GM21526 (cell line): Measurements from ENCODE around the gene LZTS2.

Source experiments
- ATAC-seq: cut with Tn5 transposase; IDR thresholded peaks from one replicate; pipeline ENCODE4 v1.9.1; 2021; ENCODE audit warnings: moderate library complexity; ENCODE audit not compliant: unreplicated experiment, low FRiP score

The LZTS2 gene

DNA sequence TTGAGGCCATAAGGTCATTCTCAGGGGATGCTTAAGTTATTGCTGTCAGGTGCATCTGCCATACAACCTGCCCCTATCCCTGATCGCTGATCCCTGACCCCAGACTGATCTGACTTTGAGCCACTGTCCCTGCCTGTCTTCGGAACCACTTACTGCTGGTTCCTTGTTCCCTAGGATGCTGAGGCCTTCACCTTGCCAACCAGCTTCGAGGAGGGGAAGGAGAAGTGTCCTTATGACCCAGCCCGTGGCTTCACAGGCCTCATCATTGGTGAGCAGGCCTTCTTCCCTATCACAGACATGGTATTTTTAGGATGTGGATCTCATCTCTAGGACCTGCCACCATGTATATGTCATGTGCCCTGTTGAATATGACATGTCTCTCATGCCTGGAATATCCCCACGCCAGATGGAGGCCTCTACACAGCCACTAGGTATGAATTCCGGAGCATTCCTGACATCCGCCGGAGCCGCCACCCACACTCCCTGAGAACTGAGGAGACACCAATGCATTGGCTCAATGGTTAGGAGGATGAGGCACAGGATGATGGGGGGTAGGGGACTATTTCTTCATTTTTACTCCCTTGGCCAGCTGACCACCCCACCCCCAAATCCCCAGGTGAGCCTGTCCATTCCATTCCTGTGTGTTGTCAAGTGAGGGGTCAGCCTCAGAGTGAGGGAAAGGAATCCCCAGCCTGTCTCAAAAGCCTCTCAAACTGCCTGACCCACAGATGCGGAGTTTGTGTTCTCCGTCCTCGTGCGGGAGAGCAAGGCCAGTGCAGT, 21.3 kb upstream of the LZTS2 start:
- ATAC-seq, result no peak

DNA sequence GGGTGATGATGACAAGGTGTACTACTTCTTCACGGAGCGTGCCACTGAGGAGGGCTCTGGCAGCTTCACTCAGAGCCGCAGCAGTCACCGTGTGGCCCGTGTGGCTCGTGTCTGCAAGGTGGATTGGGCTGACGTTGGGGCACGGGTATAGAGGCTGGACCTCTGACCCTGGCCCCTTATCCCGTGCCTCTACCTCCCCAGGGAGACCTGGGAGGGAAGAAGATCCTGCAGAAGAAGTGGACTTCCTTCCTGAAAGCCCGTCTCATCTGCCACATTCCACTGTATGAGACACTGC, 20.8 kb upstream of the LZTS2 start:
- no peak for ATAC-seq

DNA sequence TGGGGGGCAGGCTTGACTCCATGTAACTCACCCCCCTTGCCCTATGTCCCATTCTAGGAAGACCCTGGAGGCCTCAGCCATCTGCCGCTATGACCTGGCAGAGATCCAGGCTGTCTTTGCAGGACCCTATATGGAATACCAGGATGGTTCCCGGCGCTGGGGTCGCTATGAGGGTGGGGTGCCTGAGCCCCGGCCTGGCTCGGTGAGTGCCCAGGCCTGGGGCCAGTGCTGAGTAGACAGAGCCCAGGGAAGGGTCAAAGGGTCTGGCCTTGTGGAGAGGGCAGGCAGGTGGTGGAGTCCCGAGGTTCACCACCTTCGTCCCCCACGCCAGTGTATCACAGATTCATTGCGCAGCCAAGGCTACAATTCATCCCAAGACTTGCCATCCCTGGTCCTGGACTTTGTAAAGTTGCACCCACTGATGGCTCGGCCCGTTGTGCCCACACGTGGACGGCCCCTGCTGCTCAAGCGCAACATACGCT, 19.8 kb upstream of the LZTS2 start:
- no peak for ATAC-seq

DNA sequence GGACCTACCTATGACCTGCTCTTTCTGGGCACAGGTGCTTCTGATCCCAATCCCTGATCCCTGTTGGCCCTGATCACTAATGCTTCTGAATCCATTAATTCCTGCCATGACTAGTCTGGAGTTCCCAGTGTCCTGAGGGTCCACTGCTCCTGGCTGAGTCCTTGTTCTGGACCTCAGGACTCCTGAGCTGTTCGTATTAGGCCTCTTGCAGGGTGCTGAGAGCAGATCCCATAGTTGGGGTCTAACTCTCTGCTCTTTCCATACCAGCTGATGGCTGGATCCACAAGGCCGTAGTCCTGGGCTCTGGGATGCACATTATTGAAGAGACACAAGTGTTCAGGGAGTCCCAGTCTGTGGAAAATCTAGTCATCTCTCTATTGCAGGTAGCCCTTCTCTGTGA, 19.3 kb upstream of the LZTS2 start:
- ATAC-seq, result no peak

DNA sequence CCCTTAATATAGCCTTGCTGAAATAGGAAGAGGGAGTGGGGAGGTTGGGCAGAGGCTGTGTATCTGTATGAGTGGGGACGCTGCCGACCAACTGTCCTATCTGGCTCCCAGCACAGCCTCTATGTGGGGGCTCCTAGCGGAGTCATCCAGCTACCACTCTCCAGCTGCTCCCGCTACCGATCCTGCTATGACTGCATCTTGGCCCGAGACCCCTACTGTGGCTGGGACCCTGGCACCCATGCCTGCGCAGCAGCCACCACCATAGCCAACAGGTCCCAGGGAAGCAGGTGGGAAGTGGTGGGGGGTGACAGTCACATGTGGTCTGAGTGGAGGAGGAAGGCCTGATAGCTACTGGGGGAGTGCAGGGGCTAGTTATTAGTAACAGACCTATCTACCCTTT, 18.9 kb upstream of the LZTS2 start:
- ATAC-seq, result no peak

DNA sequence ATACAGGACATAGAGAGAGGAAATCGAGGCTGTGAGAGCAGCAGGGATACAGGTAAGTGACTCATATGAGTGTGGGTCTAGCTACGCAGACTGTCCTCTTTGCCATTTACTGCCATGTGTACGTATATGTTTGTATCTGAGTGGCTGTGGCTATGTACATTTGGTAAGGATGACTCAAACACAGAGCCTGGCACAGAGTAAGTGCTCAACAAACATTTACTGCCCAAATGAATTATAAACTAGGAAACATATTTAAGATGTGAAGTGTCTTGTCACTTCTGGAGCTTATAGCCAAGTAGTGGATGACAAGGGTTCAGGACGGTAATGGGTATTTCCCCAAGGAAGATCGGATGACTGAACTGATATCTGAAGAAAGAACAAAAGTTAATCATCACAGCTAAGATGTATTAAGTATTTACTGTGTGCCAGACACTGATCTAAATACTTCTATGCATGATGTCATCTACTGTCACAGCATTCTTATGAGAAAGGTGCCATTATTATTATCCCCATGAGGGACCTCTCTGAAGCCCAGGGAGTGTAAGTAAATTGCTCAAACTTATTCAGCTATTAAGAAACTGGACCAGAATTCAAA, 18.3 kb upstream of the LZTS2 start:
- no peak for ATAC-seq

DNA sequence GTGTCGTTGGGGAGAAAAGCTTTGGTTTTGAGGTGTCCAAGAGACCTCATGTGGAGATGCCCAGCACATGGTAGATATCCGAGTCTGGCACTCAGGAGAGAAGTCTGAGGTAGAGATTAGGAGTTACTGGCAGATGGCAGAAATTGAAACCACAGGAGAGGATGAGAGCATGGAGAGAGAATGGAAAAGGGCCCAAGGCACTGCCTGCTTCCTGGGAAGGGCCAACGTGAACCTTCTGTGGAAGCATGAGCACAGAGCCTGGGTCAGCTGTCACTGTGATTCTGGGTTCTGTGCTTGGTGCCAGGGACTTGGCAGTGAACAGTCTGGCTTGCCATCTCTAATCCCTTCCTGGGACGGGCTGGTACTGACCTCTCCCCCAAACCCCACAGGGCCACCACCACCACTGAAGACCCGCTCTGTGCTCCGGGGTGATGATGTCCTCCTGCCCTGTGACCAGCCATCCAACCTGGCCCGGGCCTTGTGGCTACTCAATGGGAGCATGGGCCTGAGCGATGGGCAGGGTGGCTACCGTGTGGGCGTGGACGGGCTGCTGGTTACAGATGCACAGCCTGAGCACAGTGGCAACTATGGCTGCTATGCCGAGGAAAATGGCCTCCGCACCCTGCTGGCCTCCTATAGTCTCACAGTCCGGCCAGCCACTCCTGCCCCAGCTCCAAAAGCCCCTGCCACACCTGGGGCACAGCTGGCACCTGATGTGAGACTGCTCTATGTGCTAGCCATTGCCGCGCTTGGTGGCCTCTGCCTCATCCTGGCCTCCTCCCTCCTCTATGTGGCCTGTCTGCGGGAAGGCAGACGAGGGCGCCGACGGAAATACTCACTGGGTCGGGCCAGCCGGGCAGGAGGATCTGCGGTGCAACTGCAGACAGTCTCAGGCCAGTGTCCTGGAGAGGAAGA, 16.4 kb upstream of the LZTS2 start:
- no peak for ATAC-seq

DNA sequence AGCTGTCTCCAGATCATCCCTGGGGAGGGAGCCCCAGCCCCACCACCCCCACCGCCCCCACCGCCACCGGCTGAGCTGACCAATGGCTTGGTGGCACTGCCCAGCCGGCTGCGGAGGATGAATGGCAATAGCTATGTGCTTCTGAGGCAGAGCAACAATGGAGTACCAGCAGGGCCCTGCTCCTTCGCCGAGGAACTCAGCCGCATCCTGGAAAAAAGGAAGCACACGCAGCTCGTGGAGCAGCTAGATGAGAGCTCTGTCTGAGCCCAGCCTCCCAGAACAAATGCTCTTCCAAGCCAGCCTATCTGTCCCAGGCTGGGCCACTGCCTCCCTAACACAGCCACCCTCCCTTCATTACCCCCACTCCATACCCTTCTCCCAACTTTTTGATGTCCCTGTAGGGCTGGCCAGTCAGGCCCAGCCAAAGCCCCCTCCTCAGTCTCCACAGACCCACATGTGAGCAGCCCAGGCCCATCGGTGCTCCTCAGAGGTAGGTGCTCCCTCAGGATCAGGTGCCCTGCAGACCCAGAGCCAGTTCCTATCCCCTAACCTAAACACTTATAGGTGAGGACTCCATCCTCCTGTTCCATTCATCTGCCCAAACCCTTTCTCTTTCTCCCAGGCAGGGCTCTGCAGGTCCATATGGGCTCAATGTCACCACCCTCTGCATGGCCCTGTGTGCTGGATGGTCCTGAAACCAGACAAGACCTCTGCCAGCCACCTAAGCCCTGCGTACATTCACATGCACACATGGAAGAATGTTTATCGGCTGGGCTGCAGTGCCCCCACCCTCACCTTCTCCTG, 15.5 kb upstream of the LZTS2 start:
- no peak for ATAC-seq

DNA sequence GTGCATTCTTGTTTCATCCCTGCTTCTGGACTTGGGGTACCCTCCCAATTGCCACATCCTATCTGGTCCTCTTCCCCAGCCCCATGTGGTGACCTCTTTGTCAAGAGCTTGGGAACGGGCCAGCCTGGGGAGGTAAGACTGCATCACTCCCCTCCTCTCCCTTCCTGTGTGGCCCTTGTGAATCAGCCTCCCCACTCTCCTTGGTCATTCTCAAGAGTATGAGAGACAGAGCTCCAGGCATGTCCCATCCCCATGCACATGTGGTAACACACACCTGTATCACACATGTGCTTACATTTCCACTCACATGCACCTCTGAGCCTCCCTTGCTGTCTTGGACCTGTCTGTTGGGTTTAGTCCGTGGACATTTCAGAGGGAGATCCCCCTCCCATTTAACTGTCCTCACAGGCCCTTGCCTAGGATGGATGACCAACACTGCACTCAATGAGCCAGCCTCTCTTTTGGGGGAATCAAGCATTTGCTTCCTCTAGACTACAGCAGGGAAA, 14.9 kb upstream of the LZTS2 start:
- ATAC-seq, result no peak

DNA sequence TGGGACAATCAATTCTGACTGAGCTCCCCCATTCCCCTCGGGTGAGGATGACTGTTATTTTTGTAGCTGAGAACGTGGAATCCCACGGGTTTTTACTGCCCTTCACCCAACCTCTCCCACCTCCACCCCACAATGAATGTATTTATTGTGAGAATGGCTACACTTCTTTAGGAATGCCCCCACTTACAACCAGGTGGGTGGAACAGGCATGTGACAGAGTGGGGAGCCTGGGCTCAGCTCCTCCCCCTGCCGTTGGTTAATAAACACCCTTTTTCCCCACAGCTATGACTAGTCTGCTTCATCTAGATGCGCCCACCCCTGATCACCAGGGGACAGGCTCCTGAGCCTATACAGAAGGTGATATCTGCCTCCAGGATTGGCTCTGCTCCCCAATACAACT, 14.3 kb upstream of the LZTS2 start:
- no peak for ATAC-seq

DNA sequence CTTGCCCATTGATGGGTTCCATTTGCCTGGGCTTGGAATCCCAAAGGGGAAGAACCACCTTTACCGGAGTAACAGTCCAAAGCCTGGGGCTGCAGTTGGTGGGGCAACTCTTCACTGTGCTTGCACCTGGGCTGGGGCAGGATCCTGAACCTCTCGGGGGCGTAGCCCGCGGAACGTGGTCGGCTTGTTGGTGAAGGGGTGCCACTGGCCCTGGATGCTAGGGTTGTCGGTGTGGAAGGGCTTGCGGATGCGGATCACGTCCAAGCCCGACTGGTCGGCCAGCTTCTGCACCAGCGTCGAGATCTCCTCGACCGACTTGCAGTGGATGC, 13.0 kb upstream of the LZTS2 start:
- no peak for ATAC-seq

DNA sequence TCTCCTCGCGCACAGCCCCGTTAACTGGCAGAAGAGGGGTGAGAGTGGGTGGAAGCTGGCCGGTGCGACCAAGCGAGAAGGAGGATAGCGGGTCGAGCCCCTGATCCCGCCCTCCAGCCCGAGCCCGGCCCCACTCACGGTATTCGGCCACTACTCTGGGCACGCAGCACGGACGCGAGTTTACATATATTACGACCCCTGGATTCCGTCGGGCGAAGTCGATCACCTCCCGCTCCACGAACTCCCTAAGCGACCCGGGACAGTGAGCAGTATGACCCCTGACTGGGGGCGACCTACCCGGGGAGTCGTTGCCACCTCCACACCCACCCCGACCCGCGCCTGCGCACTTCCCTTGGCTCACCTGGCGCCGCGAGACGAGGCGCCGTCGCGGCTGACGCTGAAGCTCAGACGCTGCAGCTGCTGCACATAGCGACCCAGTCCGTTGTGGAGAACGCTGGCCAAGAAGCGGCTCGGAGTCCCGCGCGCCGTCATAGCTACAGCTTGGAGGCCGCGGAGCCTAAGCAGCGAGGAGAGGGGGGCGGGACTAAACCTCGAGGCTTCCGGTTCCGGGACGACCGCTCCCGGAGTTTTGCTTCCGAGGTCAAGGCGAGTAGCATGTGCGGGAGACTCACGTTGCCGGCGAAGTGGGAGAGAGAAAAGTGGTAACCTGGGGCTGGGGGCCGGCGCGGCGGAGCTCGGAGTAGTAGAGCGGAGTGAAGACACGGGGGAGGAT, 12.5 kb upstream of the LZTS2 start, which contains the start of the genes MRPL43 and TWNK:
TSS of gene MRPL43 (minus strand) at position 546 of the 733 bp plus-strand sequence. CDS start at position 492, 54 bp downstream.
TSS of gene TWNK (plus strand) at position 592 of the 733 bp plus-strand sequence. CDS start 668 bp downstream, outside the sequence.
- ATAC-seq, result peak; percentile 71

DNA sequence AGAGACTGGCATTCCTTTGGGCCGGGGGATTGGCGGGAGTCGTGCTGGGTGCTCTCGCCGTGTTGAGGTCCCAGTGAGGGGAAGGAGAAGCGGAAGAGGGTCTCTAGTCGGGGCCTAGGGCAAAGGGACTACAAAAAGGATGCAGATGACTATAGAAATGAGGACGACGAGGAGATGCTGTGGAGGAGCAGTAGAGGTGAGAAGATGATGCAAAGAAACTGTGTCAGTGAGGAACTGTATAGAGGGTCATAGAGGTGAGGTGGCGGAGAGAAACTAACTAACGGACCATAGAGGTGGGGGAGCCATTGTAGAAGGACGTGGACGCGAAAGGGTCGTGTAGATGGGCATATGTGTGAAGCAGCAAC, 11.9 kb upstream of the LZTS2 start:
- ATAC-seq, result no peak

DNA sequence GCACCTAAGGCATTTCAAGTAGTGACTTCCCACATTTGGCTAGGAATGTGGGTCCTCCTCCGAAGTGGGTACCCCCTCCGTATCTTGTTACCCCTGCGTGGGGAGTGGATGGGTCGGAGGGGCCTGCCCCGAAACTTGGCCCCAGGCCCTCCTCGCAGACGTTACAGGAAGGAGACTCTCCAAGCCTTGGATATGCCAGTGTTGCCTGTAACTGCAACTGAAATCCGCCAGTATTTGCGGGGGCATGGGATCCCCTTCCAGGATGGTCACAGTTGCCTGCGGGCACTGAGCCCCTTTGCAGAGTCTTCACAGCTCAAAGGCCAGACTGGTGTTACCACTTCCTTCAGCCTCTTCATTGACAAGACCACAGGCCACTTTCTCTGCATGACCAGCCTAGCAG, 11.4 kb upstream of the LZTS2 start:
- ATAC-seq, result no peak

DNA sequence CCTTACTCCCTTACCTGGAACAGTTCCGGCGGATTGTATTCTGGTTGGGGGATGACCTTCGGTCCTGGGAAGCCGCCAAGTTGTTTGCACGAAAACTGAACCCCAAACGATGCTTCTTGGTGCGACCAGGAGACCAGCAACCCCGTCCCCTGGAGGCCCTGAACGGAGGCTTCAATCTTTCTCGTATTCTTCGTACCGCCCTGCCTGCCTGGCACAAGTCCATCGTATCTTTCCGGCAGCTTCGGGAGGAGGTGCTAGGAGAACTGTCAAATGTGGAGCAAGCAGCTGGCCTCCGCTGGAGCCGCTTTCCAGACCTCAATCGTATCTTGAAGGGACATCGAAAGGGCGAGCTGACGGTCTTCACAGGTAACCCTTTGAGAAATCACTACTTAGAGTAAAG, 10.5 kb upstream of the LZTS2 start:
- no peak for ATAC-seq

DNA sequence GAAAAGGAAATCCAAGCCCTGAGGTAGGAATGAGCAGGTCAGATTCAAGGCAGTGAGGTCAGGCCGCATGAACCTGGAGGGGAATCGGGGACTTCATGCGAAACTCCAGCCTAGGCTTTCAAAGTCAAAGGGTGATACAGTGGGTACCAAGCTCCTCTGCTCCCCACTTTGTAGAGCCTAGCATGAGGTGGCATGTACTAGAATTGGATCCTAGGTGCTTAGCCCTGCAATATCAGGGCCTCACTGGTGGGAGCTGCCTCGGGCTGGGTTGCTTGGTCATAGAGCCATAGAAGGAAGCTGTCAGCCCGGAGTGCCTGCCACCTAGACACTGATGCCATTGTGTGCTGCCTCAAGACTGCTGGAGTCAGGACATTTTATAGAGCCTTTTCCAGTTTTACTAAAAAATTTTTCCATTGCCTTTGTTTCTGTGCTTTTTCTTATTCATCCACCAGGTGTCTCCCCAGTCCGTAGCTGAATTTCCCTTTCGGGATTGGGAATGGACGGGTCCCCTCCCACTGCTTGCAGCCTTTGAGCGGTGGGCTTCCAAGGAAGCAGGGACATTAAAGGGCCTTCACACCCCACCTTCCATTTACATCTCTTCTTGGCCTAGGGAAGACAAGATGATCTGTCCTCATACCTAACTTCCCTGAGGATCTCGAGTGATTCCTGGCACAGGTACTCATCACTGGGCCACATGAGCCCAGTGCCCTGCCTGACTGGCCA, 5.5 kb upstream of the LZTS2 start:
- no peak for ATAC-seq

DNA sequence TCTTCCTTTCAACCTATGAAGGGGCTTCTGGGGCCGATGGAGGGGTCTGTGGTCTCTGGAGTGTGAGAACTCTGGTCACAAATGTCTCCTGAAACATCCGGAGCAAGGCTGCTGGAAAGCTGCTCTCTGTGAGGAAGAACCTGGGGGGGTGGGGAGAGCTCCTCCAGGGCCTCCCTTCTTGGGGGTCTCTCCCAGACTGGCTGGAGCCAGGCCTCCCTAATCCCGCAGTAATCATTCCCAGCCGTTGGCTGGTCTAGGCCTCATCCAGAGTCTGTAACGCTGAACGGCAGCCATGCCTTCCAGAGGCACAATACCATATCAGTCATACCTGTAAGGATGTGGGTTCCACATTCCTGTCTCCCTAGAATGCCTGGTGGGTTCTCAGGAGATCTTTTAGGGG, 4.4 kb upstream of the LZTS2 start:
- no peak for ATAC-seq

DNA sequence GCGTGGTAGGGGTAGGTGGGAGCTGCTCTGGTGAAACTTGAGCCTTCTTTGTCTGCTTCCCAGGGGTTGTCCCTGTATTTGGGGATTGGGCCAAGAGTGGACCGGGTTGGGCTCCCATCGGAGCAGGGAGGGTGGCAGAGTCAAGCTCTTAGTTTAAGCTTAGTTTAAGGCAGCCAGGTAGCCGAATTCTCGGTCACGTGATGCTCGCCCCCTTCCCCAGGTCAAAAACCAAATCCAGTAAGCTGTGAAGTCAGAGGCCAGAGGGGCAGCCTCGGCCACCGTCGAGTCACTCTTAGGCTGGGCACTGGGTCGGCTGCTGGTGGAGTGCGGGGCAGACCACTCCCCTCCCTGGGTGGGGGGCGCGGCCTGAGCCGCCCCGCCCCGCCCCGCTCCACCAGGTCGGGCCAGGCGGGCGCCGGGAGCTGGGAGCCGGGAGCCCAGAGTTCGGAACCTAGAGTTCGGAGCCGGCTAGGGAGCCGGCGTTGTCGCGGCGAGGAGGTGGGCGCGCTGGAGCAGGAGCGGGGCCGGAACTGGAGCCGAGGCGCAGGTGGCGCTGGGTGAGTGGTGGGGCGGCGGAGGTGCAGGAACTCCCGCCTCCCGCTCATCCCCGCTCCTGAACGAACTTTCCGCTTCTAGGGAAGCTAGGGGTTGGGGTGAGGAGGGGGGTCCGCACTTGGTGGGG, 2.8 kb upstream of the LZTS2 start:
- ATAC-seq, result no peak
